Vagina (tissue), 2 donors: ENCODE measurements around the gene LRP3. TPM values are rescaled to one million over a fixed set of nuclear protein-coding genes. Genes with fewer than 3 reads are reported as not detected.

Experiments
- DNase-seq, 2 donors: peaks; one replicate each; pipeline ENCODE4 v3.0.0-alpha.2; 2017; ENCODE audit errors: extremely low spot score in 2 of 2
- H3K27ac ChIP-seq: fragments of 200-600 bp; sonication (generic); one replicate; pipeline ENCODE4 v1.5.1; 2019
- H3K27me3 ChIP-seq: fragments of 200-600 bp; sonication (generic); one replicate; pipeline ENCODE4 v1.5.1; 2019
- H3K36me3 ChIP-seq, 2 donors: fragments of 200-600 bp; sonication (generic); one replicate each; pipeline ENCODE4 v1.5.1; 2017 to 2019
- H3K4me1 ChIP-seq: fragments of 200-600 bp; sonication (generic); one replicate; pipeline ENCODE4 v1.5.1; 2019
- H3K4me3 ChIP-seq, 2 donors: fragments of 200-600 bp; sonication (generic); 1 replicate in 1 of 2; 2 replicates in 1 of 2; pipeline ENCODE4 v1.5.1; 2016 to 2019
- H3K9me3 ChIP-seq: fragments of 200-600 bp; sonication (generic); one replicate; pipeline ENCODE4 v1.5.1; 2019
- intact Hi-C: fragments of 100-400 bp; cut with DNase I; formaldehyde crosslinking; loops from one replicate; pipeline ENCODE4 v1.15.1; 2023
- total RNA-seq: library from RNA; depleted of rRNA; stranded (reverse); fragments of >200 nt; gene quantifications from one replicate; pipeline ENCODE4 v1.2.3, GENCODE V29; 2016
- TF ChIP-seq, protein P1 (sequence below), 3 experiments: fragments of 450-650 bp in 2 of 3; fragments of 200-600 bp in 1 of 3; sonication (generic) in 1 of 3; IDR thresholded peaks; one replicate each; pipeline ENCODE4 v1.5.1; 2017 to 2019; ENCODE audit warnings: antibody characterized with exemption in 3 of 3, mild to moderate bottlenecking in 2 of 3, moderate library complexity in 2 of 3

The LRP3 gene
- total RNA-seq, 1 donor from 2014 or later, result 20.6 TPM

DNA sequence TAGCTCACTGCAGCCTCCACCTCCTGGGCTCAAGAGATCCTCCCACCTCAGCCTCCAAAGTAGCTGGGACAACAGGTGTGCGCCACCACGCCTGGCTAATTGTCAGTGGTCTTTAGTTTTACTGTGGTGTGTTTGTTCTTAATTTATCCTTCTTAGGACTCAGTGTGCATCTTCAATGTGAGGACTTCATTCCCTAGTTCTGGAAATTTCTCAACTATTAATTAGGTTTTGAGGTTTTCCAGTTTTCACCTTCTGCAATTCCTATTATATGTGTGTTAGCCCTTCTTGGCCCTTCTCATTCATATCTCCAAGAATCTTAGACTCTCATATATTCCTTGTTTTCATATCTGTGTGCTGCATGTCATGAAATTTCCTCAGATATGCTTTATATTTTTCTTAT, 63.7 kb downstream of the LRP3 start:
- H3K36me3 ChIP-seq, result no peaks in the 10 kb centered on the region
- TF ChIP-seq, protein P1, sequence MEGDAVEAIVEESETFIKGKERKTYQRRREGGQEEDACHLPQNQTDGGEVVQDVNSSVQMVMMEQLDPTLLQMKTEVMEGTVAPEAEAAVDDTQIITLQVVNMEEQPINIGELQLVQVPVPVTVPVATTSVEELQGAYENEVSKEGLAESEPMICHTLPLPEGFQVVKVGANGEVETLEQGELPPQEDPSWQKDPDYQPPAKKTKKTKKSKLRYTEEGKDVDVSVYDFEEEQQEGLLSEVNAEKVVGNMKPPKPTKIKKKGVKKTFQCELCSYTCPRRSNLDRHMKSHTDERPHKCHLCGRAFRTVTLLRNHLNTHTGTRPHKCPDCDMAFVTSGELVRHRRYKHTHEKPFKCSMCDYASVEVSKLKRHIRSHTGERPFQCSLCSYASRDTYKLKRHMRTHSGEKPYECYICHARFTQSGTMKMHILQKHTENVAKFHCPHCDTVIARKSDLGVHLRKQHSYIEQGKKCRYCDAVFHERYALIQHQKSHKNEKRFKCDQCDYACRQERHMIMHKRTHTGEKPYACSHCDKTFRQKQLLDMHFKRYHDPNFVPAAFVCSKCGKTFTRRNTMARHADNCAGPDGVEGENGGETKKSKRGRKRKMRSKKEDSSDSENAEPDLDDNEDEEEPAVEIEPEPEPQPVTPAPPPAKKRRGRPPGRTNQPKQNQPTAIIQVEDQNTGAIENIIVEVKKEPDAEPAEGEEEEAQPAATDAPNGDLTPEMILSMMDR (IDR thresholded peaks at IDR 0.05), result no peak
- no peaks in the 10 kb centered on the region for H3K27me3 ChIP-seq
- no peak for DNase-seq
- intact Hi-C loops, result no loop called here
- no peak overlapping the region for H3K27ac ChIP-seq
- no peaks in the 10 kb centered on the region for H3K9me3 ChIP-seq
- no peak overlapping the region for H3K4me3 ChIP-seq
- H3K4me1 ChIP-seq, result no peaks in the 10 kb centered on the region

Other genes with a start within 250 kb of the LRP3 start
- 12.0 TPM for gene CEP89, start 222.4 kb upstream of the LRP3 start, total RNA-seq
- gene FAAP24, start 222.1 kb upstream of the LRP3 start, total RNA-seq, result 0.98 TPM
- gene RHPN2, start 129.4 kb upstream of the LRP3 start, total RNA-seq, result 3.4 TPM
- 9.6 TPM for gene GPATCH1, start 113.1 kb upstream of the LRP3 start, total RNA-seq
- gene WDR88, start 62.2 kb upstream of the LRP3 start, total RNA-seq, result not detected
- 5.4 TPM for gene SLC7A10, start 31.5 kb downstream of the LRP3 start, total RNA-seq
- 38.3 TPM for gene CEBPA, start 108.2 kb downstream of the LRP3 start, total RNA-seq
- 20.9 TPM for gene CEBPG, start 179.4 kb downstream of the LRP3 start, total RNA-seq